WTC11 (cell line): ENCODE data around the gene TPSAB1. TPM values are rescaled to one million over a fixed set of nuclear protein-coding genes. Genes with fewer than 3 reads are reported as not detected.

Experiments used
- total RNA-seq: library from RNA; stranded (reverse); gene quantifications from 3 replicates; pipeline ENCODE4 v1.2.3, GENCODE V29; 2021

Gene TPSAB1
- total RNA-seq, 1 experiment from 2014 or later: not detected

Other genes with a start within 250 kb of the TPSAB1 start
- 0.61 to 0.85 TPM (median 0.78 TPM) in 3 replicates for gene SSTR5, start 168.0 kb upstream of the TPSAB1 start, total RNA-seq
- gene C1QTNF8, start 144.5 kb upstream of the TPSAB1 start, total RNA-seq: 0.13 to 0.16 TPM in 2 of 3 replicates, not detected in the other
- 38.0 to 46.9 TPM (median 46.4 TPM) in 3 replicates for gene CACNA1H, start 87.6 kb upstream of the TPSAB1 start, total RNA-seq
- not detected in 3 replicates for gene TPSG1, start 15.4 kb upstream of the TPSAB1 start, total RNA-seq
- 0.18 to 0.44 TPM in 2 of 3 replicates, not detected in the other for gene TPSB2, start 10.5 kb upstream of the TPSAB1 start, total RNA-seq
- gene TPSD1, start 15.4 kb downstream of the TPSAB1 start, total RNA-seq: 0.31 to 1.5 TPM (median 0.94 TPM) in 3 replicates
- 211 to 229 TPM (median 222 TPM) in 3 replicates for gene UBE2I, start 68.9 kb downstream of the TPSAB1 start, total RNA-seq
- 15.2 to 18.8 TPM (median 16.5 TPM) in 3 replicates for gene BAIAP3, start 92.9 kb downstream of the TPSAB1 start, total RNA-seq
- 63.0 to 66.3 TPM (median 66.2 TPM) in 3 replicates for gene TSR3, start 111.2 kb downstream of the TPSAB1 start, total RNA-seq
- gene GNPTG, start 111.2 kb downstream of the TPSAB1 start, total RNA-seq: 31.1 to 39.1 TPM (median 35.9 TPM) in 3 replicates
- 42.0 to 53.3 TPM (median 42.3 TPM) in 3 replicates for gene UNKL, start 174.0 kb downstream of the TPSAB1 start, total RNA-seq
- 16.2 to 17.0 TPM (median 16.9 TPM) in 3 replicates for gene UQCC4, start 180.0 kb downstream of the TPSAB1 start, total RNA-seq
- not detected in 3 replicates for gene PERCC1, start 190.4 kb downstream of the TPSAB1 start, total RNA-seq
- 0.46 to 1.2 TPM (median 1.1 TPM) in 3 replicates for gene CCDC154, start 203.9 kb downstream of the TPSAB1 start, total RNA-seq
- gene CLCN7, start 234.3 kb downstream of the TPSAB1 start, total RNA-seq: 80.6 to 94.1 TPM (median 90.0 TPM) in 3 replicates
- gene PTX4, start 248.2 kb downstream of the TPSAB1 start, total RNA-seq: 0.16 to 0.26 TPM (median 0.18 TPM) in 3 replicates